ENCODE measurements around the gene LOXHD1.

The LOXHD1 gene

DNA sequence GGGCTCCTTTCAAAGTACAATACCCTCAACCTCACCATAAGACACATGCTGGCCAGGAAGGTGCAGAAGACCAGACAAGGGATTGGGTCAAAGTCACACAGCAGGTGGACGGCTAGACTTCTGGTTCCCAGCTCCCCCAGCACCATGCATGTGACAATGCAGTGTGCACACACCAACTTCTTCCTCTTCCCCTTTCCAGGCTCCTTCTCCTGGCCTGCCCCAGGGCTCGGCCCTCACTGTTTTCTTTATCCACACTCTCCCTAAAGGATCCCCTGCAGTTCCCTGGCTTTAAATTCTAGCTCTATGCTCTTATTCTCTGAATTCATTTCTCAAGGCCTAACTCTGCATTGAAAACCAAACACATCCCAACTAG is 82.3 kb downstream of the LOXHD1 start:
- Histone ChIP-seq H2AFZ (ENCODE audit: low read depth, low read length) (no peak overlapping the region), H3K27me3 (ENCODE audit: insufficient read depth, low read length) (peaks cover 3% of the 10 kb centered on the region), H3K4me3 (ENCODE audit: low read length) (no peak overlapping the region), H3K4me1 (ENCODE audit: insufficient read depth, low read length) (no peaks in the 10 kb centered on the region), H3K36me3 (ENCODE audit: insufficient read depth, low read length) (no peaks in the 10 kb centered on the region), H3K9me3 (ENCODE audit: low read length) (no peaks in the 10 kb centered on the region)

DNA sequence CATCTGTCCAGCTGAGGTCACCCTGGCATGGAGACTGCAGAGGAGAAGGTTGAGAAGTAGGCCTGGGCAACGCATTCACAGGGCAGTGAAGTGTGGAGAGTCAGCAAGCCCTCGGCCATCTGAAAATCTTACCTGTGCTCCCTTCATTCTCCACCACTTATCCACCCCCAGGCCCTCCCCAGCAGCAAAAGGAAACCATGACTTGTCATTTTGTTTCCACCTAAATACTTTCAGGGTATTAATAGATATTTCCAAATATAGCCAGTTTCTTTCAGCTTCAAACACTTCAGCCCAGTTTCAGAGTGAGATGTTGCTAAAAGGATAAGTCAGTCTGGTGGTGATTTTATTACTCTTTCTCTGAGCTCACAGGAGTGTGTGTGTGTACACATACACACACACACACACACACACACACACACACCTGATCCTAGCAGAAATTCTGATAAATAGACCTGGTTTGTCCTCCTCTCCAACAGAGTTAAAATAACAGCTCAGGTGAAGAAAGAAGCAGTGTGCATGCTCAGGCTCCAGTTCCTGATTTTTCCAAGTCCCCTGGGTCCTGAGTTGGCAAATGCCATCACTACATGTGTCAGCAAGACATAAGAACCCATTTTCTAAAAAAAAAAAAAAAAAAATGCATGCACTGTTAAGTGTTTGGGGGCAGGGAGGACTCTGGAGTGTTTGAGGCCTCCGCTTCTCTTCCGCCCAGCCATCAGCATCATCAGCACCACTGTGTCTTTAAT is 82.8 kb downstream of the LOXHD1 start:
- no peaks in the 10 kb centered on the region for H3K9me3 ChIP-seq (ENCODE audit: low read length)
- H3K4me3 ChIP-seq (ENCODE audit: low read length), result no peak overlapping the region
- peaks cover 3% of the 10 kb centered on the region for H3K27me3 ChIP-seq (ENCODE audit: insufficient read depth, low read length)
- no peaks in the 10 kb centered on the region for H3K36me3 ChIP-seq (ENCODE audit: insufficient read depth, low read length)
- H2AFZ ChIP-seq (ENCODE audit: low read depth, low read length), result no peak overlapping the region
- H3K4me1 ChIP-seq (ENCODE audit: insufficient read depth, low read length), result no peaks in the 10 kb centered on the region

DNA sequence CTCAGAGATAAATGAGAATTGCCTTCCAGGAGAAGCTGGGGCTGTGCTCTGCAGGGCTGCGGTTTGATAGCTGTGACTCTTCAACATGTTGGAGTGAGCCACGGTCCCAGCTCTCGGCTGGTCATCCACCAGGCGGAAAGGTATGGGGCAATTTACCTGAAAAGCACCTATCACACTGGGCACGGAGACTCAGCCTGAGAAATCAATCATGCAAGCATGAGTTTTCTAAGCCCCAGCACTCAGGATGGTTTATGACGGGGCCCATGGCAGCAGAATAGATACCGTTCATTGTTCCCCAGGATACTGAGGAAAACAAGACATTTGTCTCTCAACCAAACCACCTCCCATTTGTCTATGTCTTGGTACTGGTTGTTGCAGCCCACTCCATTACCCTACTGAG is 83.9 kb downstream of the LOXHD1 start:
- Histone ChIP-seq H3K27me3 (ENCODE audit: insufficient read depth, low read length) (peaks cover 2% of the 10 kb centered on the region), H3K4me3 (ENCODE audit: low read length) (no peak overlapping the region), H3K4me1 (ENCODE audit: insufficient read depth, low read length) (no peaks in the 10 kb centered on the region), H2AFZ (ENCODE audit: low read depth, low read length) (no peak overlapping the region), H3K36me3 (ENCODE audit: insufficient read depth, low read length) (no peaks in the 10 kb centered on the region), H3K9me3 (ENCODE audit: low read length) (no peaks in the 10 kb centered on the region)

DNA sequence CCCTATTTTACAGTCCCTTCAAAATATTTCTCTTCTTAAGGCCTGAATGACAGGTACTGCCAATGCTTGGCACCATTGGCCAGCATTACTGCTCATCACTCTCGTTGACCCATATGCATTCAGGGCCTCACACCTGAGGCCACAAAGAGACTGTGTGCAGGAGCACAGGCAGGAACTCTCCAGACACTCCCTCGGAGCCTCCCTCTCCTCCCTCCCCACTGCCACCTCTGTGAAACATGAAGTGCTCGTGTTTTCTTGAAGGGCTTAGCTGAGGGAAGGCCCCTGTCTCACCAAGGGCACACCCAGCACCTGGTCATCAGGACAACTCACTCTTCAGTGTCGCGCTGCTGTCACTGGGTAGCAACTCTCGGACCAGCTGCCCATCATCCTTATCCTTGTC is 85.3 kb downstream of the LOXHD1 start:
- Histone ChIP-seq H3K27me3 (ENCODE audit: insufficient read depth, low read length) (peaks cover 4% of the 10 kb centered on the region), H3K9me3 (ENCODE audit: low read length) (no peaks in the 10 kb centered on the region), H2AFZ (ENCODE audit: low read depth, low read length) (no peak overlapping the region), H3K36me3 (ENCODE audit: insufficient read depth, low read length) (no peaks in the 10 kb centered on the region), H3K4me1 (ENCODE audit: insufficient read depth, low read length) (no peaks in the 10 kb centered on the region), H3K4me3 (ENCODE audit: low read length) (no peak overlapping the region)

DNA sequence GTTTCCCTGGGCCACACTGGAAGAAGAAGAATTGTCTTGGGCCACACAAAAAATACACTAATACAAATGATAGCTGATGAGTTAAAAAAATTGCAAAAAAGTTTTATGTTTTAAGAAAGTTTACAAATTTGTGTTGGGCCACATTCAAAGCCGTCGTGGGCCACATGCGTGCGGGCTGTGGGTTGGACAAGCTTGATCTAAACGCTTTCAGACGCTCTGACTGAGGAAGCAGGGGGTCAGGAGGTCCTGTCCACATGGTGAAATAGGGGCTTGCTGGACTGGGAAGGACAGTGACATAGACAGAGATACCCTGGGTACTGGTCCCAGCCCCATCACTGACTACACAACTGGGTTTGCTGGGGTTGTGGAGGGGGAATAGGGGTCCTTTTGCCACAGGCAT is 86.4 kb downstream of the LOXHD1 start:
- H3K27me3 ChIP-seq (ENCODE audit: insufficient read depth, low read length), result peaks cover 4% of the 10 kb centered on the region
- H2AFZ ChIP-seq (ENCODE audit: low read depth, low read length), result no peak overlapping the region
- no peaks in the 10 kb centered on the region for H3K36me3 ChIP-seq (ENCODE audit: insufficient read depth, low read length)
- H3K9me3 ChIP-seq (ENCODE audit: low read length), result no peaks in the 10 kb centered on the region
- H3K4me1 ChIP-seq (ENCODE audit: insufficient read depth, low read length), result no peaks in the 10 kb centered on the region
- H3K4me3 ChIP-seq (ENCODE audit: low read length), result no peak overlapping the region

DNA sequence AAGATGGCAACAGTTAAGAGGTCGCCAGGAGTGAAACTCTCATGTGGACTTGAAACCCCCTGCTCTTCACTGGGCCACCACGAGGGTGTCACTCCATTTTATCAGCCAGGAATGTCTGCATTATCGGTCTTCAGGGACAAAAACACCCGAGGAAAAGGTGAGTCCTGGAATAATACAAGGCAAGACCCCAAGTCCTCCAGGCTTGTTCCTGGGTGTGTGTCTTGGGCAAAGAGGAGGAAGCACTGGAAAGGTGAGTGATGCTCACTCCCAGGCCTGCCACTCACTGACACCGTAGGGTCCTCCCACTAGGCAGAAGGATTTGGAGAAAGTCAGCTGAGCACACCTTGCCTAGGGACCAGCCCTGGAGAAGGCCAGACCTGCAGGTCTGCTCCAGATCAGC is 86.9 kb downstream of the LOXHD1 start:
- no peaks in the 10 kb centered on the region for H3K9me3 ChIP-seq (ENCODE audit: low read length)
- peaks cover 4% of the 10 kb centered on the region for H3K27me3 ChIP-seq (ENCODE audit: insufficient read depth, low read length)
- H3K36me3 ChIP-seq (ENCODE audit: insufficient read depth, low read length), result no peaks in the 10 kb centered on the region
- H2AFZ ChIP-seq (ENCODE audit: low read depth, low read length), result no peak overlapping the region
- no peaks in the 10 kb centered on the region for H3K4me1 ChIP-seq (ENCODE audit: insufficient read depth, low read length)
- H3K4me3 ChIP-seq (ENCODE audit: low read length), result no peak overlapping the region

DNA sequence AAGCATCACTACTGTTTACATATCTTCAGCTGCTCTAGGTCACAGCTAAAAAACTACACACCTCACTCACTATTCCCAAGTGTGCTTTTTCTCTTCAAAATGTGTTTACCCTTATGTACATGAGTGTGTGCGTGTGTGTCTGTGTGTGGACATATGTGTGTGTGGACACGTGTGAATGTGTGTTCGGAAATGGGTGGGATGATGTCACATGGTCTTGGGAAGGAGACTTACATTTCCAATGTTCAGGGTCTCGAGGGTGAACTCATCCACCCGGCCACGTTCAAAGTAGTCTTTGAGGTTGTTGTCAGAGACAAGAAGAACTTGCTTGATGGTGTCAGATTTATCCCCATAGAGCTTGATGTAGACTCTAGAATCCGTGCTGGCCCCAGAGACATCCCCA is 87.8 kb downstream of the LOXHD1 start:
- H3K36me3 ChIP-seq (ENCODE audit: insufficient read depth, low read length), result no peaks in the 10 kb centered on the region
- no peaks in the 10 kb centered on the region for H3K9me3 ChIP-seq (ENCODE audit: low read length)
- H3K4me1 ChIP-seq (ENCODE audit: insufficient read depth, low read length), result no peaks in the 10 kb centered on the region
- H3K27me3 ChIP-seq (ENCODE audit: insufficient read depth, low read length), result peaks cover 4% of the 10 kb centered on the region
- H2AFZ ChIP-seq (ENCODE audit: low read depth, low read length), result no peak overlapping the region
- H3K4me3 ChIP-seq (ENCODE audit: low read length), result no peak overlapping the region

DNA sequence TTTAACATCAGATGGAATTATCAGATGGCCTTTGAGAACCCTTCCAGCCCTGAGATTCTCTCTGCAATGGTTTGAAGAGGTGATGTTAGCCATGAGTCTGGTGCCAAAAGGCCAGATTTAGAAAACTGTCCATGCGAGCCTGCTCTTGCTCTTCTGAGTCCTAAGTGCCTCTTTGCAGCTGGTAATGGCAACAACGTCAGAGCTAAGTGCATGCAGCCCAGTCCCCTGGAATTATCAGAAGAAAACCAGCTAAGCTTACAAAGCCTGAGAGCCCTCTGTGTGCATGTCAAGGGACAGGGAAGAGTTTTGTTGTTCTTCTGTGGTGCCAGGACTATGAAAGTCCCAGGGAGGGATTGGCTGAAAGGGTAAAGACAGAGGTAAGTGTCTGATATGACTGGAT is 89.8 kb downstream of the LOXHD1 start:
- Histone ChIP-seq H3K9me3 (ENCODE audit: low read length) (no peaks in the 10 kb centered on the region), H2AFZ (ENCODE audit: low read depth, low read length) (no peak overlapping the region), H3K36me3 (ENCODE audit: insufficient read depth, low read length) (no peaks in the 10 kb centered on the region), H3K27me3 (ENCODE audit: insufficient read depth, low read length) (peaks cover 8% of the 10 kb centered on the region), H3K4me1 (ENCODE audit: insufficient read depth, low read length) (no peaks in the 10 kb centered on the region), H3K4me3 (ENCODE audit: low read length) (no peak overlapping the region)

DNA sequence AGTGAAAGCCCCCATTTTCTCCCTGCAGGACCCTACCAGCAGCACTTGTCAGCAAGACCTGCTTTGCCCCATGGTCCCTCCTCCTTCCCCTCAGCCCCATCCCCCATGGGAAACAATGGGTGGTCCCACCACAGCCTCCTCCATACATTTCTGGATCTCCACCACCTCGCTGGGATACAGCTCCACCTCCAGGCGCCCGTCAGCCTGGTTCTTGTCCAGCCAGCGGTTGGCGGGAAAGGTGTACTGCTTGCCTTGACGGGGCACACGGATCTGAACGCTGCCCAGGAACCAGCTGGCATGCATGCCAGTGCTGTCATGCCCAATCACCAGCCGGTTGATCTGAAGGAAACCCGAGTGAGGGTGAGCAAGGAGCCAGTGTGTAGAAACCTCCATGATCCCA is 90.9 kb downstream of the LOXHD1 start:
- H3K27me3 ChIP-seq (ENCODE audit: insufficient read depth, low read length), result peaks cover 8% of the 10 kb centered on the region
- H2AFZ ChIP-seq (ENCODE audit: low read depth, low read length), result no peak overlapping the region
- H3K9me3 ChIP-seq (ENCODE audit: low read length), result no peaks in the 10 kb centered on the region
- no peaks in the 10 kb centered on the region for H3K36me3 ChIP-seq (ENCODE audit: insufficient read depth, low read length)
- H3K4me3 ChIP-seq (ENCODE audit: low read length), result no peak overlapping the region
- no peaks in the 10 kb centered on the region for H3K4me1 ChIP-seq (ENCODE audit: insufficient read depth, low read length)

DNA sequence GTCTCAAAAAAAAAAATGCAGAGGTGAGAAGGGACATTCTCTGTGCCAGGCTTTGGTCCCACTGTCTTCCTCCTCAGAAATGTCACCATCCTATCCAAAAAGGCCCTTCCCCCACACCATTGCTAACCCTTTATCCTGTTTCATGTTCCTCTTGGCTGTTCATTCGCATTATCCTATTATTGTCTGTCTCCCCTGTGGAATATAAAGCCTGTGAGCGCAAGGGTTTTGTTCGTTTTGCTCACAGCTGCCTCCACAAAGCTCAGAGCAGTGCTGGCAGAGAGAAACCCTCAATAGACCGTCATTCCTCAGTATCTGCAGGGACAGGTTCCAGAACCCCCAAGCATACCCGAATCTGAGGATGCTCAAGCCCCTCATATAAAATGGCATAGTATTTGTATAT is 91.8 kb downstream of the LOXHD1 start:
- H3K27me3 ChIP-seq (ENCODE audit: insufficient read depth, low read length), result peaks cover 8% of the 10 kb centered on the region
- no peaks in the 10 kb centered on the region for H3K9me3 ChIP-seq (ENCODE audit: low read length)
- H3K4me1 ChIP-seq (ENCODE audit: insufficient read depth, low read length), result no peaks in the 10 kb centered on the region
- H2AFZ ChIP-seq (ENCODE audit: low read depth, low read length), result no peak overlapping the region
- H3K4me3 ChIP-seq (ENCODE audit: low read length), result no peak overlapping the region
- H3K36me3 ChIP-seq (ENCODE audit: insufficient read depth, low read length), result no peaks in the 10 kb centered on the region

DNA sequence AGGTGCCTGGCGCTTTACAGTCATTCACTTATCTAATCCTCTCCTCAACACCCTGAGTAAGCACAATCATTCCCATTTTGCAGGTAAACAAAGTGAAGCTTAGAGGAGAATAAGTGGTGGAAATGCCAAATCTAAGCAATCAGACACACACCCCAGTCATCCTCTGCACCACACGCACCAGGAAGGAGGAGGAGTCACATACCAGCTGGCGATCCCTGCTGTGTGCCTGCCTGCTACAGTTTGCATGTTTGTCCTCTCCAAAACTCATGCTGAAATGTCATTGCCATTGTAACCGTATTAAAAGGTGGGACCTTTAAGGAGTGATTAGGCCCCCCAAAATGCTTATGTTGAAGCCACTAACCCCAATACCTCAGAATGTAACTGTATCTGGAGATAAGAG is 93.7 kb downstream of the LOXHD1 start:
- Histone ChIP-seq H2AFZ (ENCODE audit: low read depth, low read length) (no peak overlapping the region), H3K36me3 (ENCODE audit: insufficient read depth, low read length) (no peaks in the 10 kb centered on the region), H3K4me1 (ENCODE audit: insufficient read depth, low read length) (no peaks in the 10 kb centered on the region), H3K9me3 (ENCODE audit: low read length) (no peaks in the 10 kb centered on the region), H3K4me3 (ENCODE audit: low read length) (no peak overlapping the region), H3K27me3 (ENCODE audit: insufficient read depth, low read length) (peaks cover 6% of the 10 kb centered on the region)

DNA sequence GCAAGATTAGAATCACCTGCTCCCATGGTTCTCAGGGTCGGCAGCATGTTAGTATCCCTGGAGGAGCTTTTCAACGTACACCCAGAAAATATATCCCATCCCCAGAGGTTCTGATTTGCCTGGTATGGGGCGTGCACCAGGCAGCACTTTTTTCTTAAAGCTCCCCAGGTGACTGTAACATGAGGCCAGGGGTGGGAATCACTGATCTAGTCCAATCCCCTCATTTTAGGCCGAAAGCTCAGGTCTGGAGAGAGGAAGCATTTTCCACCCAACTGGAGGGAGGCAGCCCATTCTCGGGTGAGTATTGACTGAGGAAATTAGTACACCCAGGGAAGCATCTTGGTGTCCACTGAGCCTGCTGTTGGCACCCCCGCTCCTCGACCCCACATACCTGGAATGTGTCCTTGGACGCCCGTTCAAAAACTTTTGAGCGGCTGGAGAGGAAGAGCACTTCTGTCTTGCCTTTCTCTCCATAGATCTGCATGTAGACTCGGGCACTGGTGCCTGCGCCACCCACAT is 94.3 kb downstream of the LOXHD1 start:
- H3K9me3 ChIP-seq (ENCODE audit: low read length), result no peaks in the 10 kb centered on the region
- H2AFZ ChIP-seq (ENCODE audit: low read depth, low read length), result no peak overlapping the region
- H3K4me1 ChIP-seq (ENCODE audit: insufficient read depth, low read length), result no peaks in the 10 kb centered on the region
- no peak overlapping the region for H3K4me3 ChIP-seq (ENCODE audit: low read length)
- H3K36me3 ChIP-seq (ENCODE audit: insufficient read depth, low read length), result no peaks in the 10 kb centered on the region
- H3K27me3 ChIP-seq (ENCODE audit: insufficient read depth, low read length), result peaks cover 5% of the 10 kb centered on the region

DNA sequence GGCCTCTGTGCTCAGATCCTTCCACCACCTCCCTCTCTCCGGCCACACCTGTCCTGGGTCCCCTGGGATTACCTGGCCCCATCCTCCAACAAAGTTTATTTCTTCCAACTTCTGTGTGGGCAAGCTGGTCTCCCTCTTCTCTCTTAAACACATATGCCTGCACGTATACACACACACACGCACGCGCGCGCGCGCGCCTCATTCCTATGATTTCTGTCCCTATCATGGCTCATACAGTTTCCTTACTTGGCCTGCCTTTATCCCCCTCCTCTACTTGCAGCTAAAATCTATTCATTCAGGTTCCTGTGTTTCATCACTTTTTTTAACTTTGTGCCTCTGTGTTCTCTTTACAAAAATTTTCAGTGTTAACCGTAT is 96.4 kb downstream of the LOXHD1 start:
- Histone ChIP-seq H3K27me3 (ENCODE audit: insufficient read depth, low read length) (peaks cover 3% of the 10 kb centered on the region), H2AFZ (ENCODE audit: low read depth, low read length) (no peak overlapping the region), H3K36me3 (ENCODE audit: insufficient read depth, low read length) (no peaks in the 10 kb centered on the region), H3K4me3 (ENCODE audit: low read length) (no peak overlapping the region), H3K4me1 (ENCODE audit: insufficient read depth, low read length) (no peaks in the 10 kb centered on the region), H3K9me3 (ENCODE audit: low read length) (no peaks in the 10 kb centered on the region)

Measured in neuron (in vitro differentiated cells).